OCI-LY7 (cell line): Measurements from ENCODE around the gene TMEM151A. TPM values are rescaled to one million over a fixed set of nuclear protein-coding genes. Genes with fewer than 3 reads are reported as not detected.

ENCODE experiments used
- BruUV-seq: library from RNA; stranded (reverse); fragments of 400-500 nt; replicated peaks from 2 replicates; lab custom pipeline; 2021; lab: Mats Ljungman, UMichigan
- CTCF ChIA-PET: fragments of 300-600 bp; sonication (Branson Sonifier 250); formaldehyde crosslinking; loops from one replicate; lab custom pipeline; 2022; ENCODE audit warnings: antibody characterized with exemption; ENCODE audit not compliant: unreplicated experiment; lab: Charles Lee
- POLR2A ChIA-PET: fragments of 300-600 bp; sonication (Branson Sonifier 250); formaldehyde crosslinking; loops from one replicate; lab custom pipeline; 2022; ENCODE audit warnings: antibody characterized with exemption; lab: Charles Lee
- DNase-seq: peaks from one replicate; pipeline ENCODE4 v3.0.0-alpha.2; 2015; ENCODE audit warnings: low spot score
- H2AFZ ChIP-seq: fragments of 200-600 bp; sonication (generic), shearing (Covaris generic); 2 replicates; pipeline ENCODE4 v1.6.1; 2014; ENCODE audit warnings: mild to moderate bottlenecking, antibody characterized with exemption, low read length, moderate library complexity
- H3K27ac ChIP-seq: fragments of 200-600 bp; sonication (generic); 2 replicates; pipeline ENCODE4 v1.5.1; 2014; ENCODE audit warnings: mixed run types, low read depth, mild to moderate bottlenecking, moderate library complexity, low read length, inconsistent platforms; ENCODE audit not compliant: poor library complexity, severe bottlenecking
- H3K36me3 ChIP-seq: fragments of 200-600 bp; sonication (generic); 2 replicates; pipeline ENCODE4 v1.6.1; 2014; ENCODE audit warnings: mild to moderate bottlenecking, antibody characterized with exemption, low read length, moderate library complexity, mixed read lengths; ENCODE audit not compliant: insufficient read depth
- H3K4me1 ChIP-seq: fragments of 200-600 bp; sonication (generic); 2 replicates; pipeline ENCODE4 v1.5.1; 2014; ENCODE audit warnings: mild to moderate bottlenecking, low read length; ENCODE audit not compliant: insufficient read depth, poor library complexity, severe bottlenecking
- H3K4me2 ChIP-seq: fragments of 200-600 bp; sonication (generic); 2 replicates; pipeline ENCODE4 v1.6.1; 2014; ENCODE audit warnings: mild to moderate bottlenecking, low read length
- H3K4me3 ChIP-seq: fragments of 200-600 bp; sonication (generic); 2 replicates; pipeline ENCODE4 v1.5.1; 2014; ENCODE audit warnings: mild to moderate bottlenecking, low read depth, low read length; ENCODE audit not compliant: poor library complexity, severe bottlenecking
- H3K79me2 ChIP-seq: fragments of 200-600 bp; sonication (generic); 2 replicates; pipeline ENCODE4 v1.6.1; 2016; ENCODE audit warnings: low read depth, mild to moderate bottlenecking, low read length, moderate library complexity, mixed read lengths; ENCODE audit not compliant: insufficient read depth
- H3K9me2 ChIP-seq: fragments of 200-600 bp; sonication (generic); 2 replicates; pipeline ENCODE4 v1.6.1; 2016; ENCODE audit warnings: mild to moderate bottlenecking, low read length, mixed read lengths; ENCODE audit not compliant: insufficient read depth
- H3K9me3 ChIP-seq: fragments of 200-600 bp; sonication (generic); 2 replicates; pipeline ENCODE4 v1.6.1; 2014; ENCODE audit warnings: mild to moderate bottlenecking, mixed run types, low read length, mixed read lengths
- H4K20me1 ChIP-seq: fragments of 200-600 bp; sonication (generic); 2 replicates; pipeline ENCODE4 v1.6.1; 2014; ENCODE audit warnings: mild to moderate bottlenecking, antibody characterized with exemption, low read length, moderate library complexity, mixed read lengths; ENCODE audit not compliant: insufficient read depth
- CTCF ChIP-seq: fragments of 200-600 bp; sonication (generic); conservative IDR thresholded peaks from 2 replicates; pipeline ENCODE4 v1.5.1; 2014; ENCODE audit warnings: mild to moderate bottlenecking, antibody characterized with exemption, low read length, moderate library complexity, mixed read lengths
- EZH2phosphoT487 ChIP-seq: fragments of 200-600 bp; sonication (generic); IDR thresholded peaks from 2 replicates; pipeline ENCODE4 v1.6.1; 2018; ENCODE audit warnings: low read depth, borderline replicate concordance, mild to moderate bottlenecking, mixed run types, antibody characterized with exemption, low read length, moderate library complexity, mixed read lengths
- intact Hi-C: fragments of 100-400 bp; cut with micrococcal nuclease; formaldehyde crosslinking; loops from one replicate; pipeline ENCODE4 v1.10.0; 2022; ENCODE audit not compliant: unreplicated experiment
- total RNA-seq, 2 experiments: library from RNA; depleted of rRNA in 1 of 2; stranded (reverse); fragments of >200 nt in 1 of 2; shearing (Covaris generic) in 1 of 2; gene quantifications; 2 replicates each; pipeline ENCODE4 v1.2.3, GENCODE V29; 2014 to 2022

TMEM151A gene
- total RNA-seq, 2 experiments from 2014 or later = not detected

GRCh38 chr11:66283461-66284105, 8.1 kb upstream of the TMEM151A start:
- H3K4me1 ChIP-seq = peaks cover 46% of the 10 kb centered on the region
- TF ChIP-seq EZH2phosphoT487 (no peak), CTCF (peak; percentile 43)
- H3K36me3 ChIP-seq = peaks cover 15% of the 10 kb centered on the region; the same call in 1 of the 2 replicates
- ChIA-PET POLR2A (no interaction called here), CTCF (interaction anchor here (0.6 kb wide), 1 partner anchor 1647 kb away, joined by 3 read pairs; no protein-coding TSS in a partner anchor)
- no peak overlapping the region for H3K4me3 ChIP-seq
- no peak overlapping the region for H3K4me2 ChIP-seq
- BruUV-seq = no TSS peak
- no peak overlapping the region for H3K27ac ChIP-seq
- H4K20me1 ChIP-seq = no peaks in the 10 kb centered on the region
- no peaks in the 10 kb centered on the region for H3K9me2 ChIP-seq
- no peaks in the 10 kb centered on the region for H3K9me3 ChIP-seq
- intact Hi-C loops = no loop called here
- H3K79me2 ChIP-seq = peaks cover 8% of the 10 kb centered on the region; the same call in 1 of the 2 replicates
- H2AFZ ChIP-seq = no peak overlapping the region
- no peak for DNase-seq

GRCh38 chr11:66284526-66285078, 7.1 kb upstream of the TMEM151A start:
- Histone ChIP-seq H4K20me1 (no peaks in the 10 kb centered on the region), H3K79me2 (peaks cover 9% of the 10 kb centered on the region; the same call in 1 of the 2 replicates), H3K4me1 (peaks cover 43% of the 10 kb centered on the region), H2AFZ (no peak overlapping the region), H3K4me2 (peak overlapping the region; percentile 52), H3K27ac (peak overlapping the region; percentile 35), H3K4me3 (no peak overlapping the region), H3K9me3 (no peaks in the 10 kb centered on the region), H3K36me3 (peaks cover 15% of the 10 kb centered on the region; the same call in 1 of the 2 replicates), H3K9me2 (no peaks in the 10 kb centered on the region)
- peak; percentile 35 for DNase-seq
- POLR2A ChIA-PET = no interaction called here
- no TSS peak for BruUV-seq
- intact Hi-C loops = no loop called here
- CTCF ChIA-PET = no interaction called here
- no peak for TF ChIP-seq CTCF
- TF ChIP-seq EZH2phosphoT487 = no peak
